ENCODE data around the gene AMPH.

Gene AMPH

GRCh38 chr7:38630720-38631673, at the start of gene AMPH:
Gene AMPH (minus strand): TSS chr7:38631373. CDS start chr7:38631351, 22 bp downstream.
- DNase-seq, result no peak

DNA sequence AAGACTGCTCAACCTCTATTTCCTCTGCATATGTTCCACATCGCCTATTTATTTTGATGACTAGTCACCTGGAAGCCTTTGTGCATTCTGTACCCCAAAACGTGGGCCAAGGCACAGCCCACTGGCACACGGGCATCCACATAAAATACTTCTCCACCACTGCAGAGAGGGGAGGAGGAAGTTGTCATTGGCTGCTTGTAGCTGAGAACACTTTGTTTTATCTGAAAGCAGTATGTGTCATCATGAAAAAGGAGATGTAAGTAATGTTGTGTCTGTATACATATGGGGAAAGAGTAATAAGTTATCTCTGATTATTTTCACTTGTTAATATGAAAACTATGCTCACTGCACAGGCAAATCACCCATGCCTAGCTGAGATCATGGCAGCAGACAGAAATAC, 48.2 kb upstream of the AMPH start:
- DNase-seq, result no peak

DNA sequence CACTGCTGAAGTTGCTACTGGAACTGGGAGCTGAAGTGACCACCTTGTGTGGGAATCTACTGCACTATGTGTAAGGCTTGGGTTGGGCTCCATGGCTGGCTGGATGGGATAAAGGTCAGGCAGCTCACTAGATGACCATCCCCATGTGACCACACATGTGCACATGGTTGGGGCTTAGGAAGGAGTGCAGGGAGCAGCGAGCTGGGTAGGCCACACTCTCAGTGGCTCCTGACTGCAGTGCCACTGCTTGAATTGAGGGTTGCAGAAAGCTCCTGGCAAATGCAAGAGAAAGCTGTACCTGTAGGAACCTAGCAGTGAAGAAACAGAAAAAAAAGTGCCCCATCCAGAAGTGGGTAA, 47.5 kb upstream of the AMPH start:
- DNase-seq, result no peak

DNA sequence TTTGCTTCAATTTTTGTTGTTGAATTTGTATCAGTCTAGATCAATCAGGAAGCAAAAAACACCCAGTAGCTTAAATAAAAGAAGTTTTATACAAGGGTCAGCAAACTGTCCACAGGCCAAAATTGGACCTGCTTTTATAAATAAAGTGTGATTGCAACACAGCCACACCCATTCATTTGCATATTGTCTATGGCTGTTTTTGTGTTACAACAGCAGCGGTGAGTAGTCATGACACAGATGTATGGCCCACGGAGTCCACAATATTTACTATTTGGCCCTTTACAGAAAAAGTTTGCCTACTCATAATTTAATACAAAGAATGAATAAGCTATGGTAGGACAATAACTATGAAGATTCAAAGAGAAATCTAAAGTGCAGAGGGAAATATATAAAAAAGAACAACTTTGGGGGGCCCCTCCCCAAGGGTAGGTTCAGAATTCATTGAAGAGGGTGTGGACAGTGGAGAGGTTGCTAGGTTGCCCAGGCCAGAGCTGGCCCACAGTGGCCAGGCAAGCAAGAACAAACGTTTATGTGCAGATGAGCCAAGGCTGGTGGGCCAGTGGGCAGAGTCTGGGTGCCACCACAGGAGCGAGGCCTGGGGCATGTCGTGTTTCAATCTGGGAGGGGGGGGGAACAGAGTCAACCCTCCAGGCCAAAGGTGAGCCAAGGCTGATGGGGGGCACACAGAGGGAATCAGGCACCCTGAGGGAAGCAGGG, 47.0 kb upstream of the AMPH start:
- DNase-seq, result no peak

- no peak for DNase-seq
These were observed 44.4 kb upstream of the AMPH start for GRCh38 chr7:38675494-38676106.

- DNase-seq, result no peak
These were observed 43.3 kb upstream of the AMPH start for GRCh38 chr7:38674513-38674912.

DNA sequence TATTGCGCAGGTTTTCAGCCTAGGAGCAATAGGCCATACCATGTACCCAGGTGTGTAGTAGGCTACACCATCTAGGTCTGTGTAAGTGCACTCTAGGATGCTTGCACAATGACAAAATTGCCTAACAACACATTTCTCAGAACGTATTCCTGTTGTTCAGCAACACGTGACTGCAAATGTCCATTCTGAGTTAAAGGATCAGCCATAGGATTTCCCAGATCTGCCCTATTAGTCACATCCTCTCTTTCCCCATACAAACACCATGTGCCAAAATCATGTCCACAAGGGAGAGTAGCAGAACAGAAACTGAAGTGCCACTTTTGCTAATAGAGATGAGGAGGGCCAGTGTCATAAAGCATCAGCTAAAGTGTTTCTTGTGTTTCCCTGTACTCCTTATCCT, 42.6 kb upstream of the AMPH start:
- DNase-seq, result peak in 1 of 2 donors; percentile 23

DNA sequence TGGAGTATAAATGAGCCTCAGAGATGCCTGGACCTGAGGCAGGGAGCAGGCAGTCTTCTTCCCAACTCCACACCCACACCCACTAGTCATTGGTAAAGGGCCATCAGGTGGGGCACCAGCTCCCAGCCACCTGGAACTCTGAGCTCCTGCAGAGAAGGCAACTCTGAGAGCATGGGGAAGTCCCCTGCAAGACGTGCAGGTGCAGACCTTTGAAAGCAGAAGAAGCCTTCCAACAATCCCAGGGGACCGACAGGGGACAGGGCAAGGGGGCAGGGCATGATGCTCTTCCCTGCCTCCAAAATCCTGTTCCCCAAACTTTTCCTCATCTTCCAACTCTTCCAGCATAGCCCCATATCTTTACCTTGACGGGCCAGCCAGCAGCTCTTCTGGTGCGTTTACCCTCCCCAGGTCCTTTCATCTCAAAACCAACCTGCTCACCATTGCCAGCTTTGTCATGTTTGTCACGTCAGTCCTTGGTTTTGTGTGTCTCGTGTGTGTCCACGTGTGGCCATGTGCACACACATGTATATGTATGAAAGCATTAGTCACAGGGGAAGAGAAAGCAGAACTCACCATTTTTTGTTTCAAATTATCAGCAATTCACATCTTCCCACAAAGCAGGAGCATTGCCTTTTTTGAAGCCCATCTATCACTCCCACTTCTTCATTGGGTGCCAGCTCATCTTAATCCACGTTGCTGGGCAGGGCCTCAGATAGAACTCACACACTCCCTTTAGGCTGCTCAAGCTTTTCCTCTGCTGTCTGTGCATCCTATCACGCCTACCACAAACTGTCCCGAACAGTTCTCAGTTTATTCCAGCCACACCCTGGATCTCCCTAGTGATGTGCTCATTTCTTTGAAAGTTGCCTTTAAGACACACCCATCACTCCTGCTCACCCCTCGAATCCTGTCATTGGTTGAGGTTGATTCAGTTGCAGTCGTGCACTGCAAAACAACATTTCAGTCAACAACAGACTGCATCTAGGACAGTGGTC, 41.0 kb upstream of the AMPH start:
- DNase-seq, result peak in 1 of 2 donors; percentile 56

GRCh38 chr7:38669965-38670520, 38.9 kb upstream of the AMPH start:
- DNase-seq, result no peak

DNA sequence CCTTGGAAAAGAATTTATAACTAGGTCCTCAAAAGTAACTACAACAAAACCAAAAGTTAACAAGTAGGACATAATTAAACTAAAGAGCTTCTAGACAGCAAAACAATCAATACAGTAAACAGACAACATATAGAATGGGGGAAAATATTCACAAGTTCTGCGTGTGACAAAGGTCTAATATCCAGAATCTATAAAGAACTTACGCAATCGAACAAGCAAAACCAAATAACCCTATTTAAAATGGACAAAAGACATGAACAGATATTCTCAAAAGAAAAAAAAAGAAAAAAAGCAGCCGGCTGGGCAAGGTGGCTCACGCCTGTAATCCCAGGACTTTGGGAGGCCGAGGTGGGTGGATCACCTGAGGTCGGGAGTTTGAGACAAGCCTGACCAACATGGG, 33.8 kb upstream of the AMPH start:
- no peak for DNase-seq

- DNase-seq, result peak; percentile 34 to 46
These were observed 29.4 kb upstream of the AMPH start for GRCh38 chr7:38660427-38661099.

- DNase-seq, result no peak
These were observed 28.8 kb upstream of the AMPH start for GRCh38 chr7:38659931-38660330.

DNA sequence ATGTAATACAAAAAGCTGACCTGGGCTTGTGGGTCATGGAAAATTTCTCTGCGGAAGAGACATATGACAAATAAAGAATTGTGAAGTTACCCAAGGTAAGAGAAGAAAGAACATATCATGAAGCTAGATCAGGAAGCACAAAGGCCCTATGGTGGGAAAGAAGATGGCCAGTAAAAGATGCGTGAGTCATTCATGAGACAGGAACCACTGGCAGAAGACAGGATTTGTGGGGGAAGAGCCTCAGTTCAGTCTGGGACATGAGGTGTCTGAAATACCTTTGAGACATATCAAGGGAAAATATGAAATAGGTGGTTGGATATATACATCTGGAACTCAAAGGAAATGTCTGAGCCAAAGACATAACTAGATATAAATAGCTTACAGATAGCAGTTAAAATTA, 27.7 kb upstream of the AMPH start:
- no peak for DNase-seq

DNA sequence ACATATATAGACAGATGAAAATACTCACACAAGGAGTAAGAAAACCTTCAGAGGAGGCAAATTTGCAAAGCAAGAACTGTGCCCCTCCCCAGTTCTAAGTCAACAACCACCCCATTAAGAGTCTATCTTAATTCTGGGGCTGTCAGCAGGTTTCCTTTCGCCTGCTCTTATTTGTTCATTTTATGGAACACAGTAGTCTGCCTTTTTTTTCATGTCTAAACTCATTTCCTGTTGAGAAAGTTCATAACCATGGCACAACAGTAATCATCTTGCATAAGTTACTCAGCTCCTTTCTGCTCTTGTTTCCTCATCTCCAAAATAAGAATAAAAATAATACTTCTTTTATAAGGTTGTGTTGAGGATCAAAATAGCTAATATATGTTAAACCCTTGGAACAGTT, 25.8 kb upstream of the AMPH start:
- no peak for DNase-seq

DNA sequence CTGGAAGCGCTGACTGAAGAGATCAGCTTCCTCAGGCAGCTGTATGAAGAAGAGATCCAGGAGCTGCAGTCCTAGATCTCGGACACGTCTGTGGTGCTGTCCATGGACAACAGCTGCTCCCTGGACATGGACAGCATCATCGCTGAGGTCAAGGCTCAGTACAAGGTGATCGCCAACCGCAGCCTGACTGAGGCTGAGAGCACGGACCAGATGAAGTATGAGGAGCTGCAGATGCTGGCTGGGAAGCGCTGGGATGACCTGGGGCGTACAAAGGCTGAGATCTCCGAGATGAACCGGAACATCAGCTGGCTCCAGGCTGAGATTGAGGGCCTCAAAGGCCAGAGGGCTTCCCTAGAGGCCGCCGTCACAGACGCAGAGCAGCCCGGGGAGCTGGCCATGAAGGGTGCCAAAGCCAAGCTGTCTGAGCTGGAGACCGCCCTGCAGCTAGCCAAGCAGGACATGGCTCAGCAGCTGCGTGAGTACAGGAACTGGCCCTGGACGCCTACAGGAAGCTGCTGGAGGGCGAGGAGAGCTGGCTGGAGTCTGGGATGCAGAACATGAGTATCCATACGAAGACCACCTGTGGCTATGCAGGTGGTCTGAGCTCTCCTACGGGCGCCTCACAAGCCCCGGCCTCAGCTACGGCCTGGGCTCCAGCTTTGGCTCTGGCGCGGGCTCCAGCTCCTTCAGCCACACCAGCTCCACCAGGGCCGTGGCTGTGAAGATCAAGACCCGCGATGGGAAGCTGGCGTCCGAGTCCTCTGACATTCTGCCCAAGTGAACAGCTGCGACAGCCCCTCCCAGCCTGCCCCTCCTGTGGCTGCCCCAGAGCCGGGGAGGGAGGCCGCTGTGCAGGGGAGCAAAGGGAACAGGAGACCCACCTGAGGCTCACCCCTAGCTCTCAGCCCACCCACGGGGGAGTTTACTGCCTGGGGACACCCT, 24.9 kb upstream of the AMPH start:
- no peak for DNase-seq

DNA sequence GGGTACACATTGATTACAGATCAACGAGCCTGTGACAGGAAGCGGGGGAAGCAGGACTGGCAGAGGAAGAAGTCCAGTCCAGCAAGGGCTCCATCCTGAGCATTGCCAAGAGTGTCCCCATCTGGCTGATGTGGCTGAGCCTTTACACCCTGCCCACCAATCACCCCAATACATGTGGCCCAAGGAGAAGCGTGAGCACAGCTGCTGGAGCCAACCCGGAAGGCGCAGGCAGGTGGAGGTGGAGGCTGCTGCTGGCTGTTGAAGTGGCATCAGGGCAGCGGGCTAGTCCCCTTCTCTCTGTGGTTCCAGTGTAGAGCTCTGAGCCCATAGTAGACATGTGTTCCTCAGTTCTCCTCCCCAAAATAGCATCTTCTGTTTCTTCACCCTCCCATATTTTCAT, 6.8 kb upstream of the AMPH start:
- no peak for DNase-seq

DNA sequence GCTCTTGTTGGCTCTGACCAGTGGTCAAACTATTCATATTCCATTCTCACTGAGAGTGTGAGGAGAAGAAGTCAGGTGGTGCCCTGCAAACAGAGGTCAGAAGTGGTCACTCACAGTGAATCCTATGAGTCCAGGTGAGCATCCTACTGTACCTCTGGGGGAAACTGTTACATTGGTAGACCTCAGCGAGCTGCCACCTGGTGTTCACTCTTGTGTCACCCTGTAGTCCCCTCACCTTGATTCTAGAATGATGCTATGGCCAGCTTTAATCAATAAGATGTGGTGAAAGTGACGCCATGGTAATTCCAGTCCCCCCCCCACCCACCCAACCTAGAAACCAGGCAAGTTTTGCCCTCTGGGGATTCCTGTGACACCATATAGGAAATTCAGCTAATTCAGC, 1.2 kb upstream of the AMPH start:
- DNase-seq, result no peak

DNA sequence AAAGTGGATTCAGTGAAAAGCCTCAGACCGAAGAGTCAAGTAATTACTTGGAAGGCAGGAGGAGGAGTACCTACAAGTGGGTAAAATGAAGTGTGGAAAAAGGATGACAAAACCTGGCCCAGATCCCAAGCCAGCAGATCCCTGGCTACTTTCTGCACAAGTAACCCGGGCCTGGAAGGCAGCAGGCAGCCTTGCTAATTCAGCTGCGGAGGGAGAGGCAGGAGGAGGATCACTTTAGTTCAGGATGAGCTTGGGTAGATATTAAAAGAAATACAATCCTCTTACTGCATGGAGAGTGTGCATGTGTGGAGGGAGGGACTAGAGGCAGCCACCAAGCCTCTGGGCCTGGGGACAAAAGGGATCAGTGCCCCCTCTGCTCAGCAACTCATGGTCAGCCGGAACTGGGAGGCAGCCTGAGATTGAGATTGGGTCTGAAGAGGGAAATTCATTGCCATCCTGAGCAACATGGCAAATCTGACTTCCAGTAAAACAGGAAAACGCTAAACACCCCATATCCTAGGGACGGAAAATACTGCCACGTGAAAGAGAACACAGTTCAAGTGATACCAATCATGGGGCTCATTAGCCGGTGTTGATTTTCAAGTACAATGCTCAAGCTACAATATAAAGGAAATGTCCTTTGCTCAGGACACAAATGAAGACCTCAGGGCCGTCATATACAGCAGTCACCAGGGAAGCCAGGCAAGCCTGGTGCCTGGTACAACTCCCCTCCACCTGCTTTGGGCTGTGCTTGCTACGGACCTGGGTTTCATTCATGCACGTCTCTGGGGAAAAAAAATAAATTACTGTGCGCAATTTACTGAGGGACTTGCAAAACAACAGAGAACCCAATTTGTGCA, 1.3 kb downstream of the AMPH start:
- no peak for DNase-seq

- no peak for DNase-seq
These were observed 2.4 kb downstream of the AMPH start for GRCh38 chr7:38628630-38629385.
